NCI-H1105 treated with DMSO at 0.1 percent for 48 hours (cell line): ENCODE measurements around the gene SH3YL1.

Source experiments
- DNase-seq: peaks from one replicate; lab custom pipeline; 2025; lab: John Stamatoyannopoulos, UW

The SH3YL1 gene

GRCh38 chr2:257842-258241 lies 6.0 kb downstream of the SH3YL1 start:
- DNase-seq: no peak

GRCh38 chr2:257429-257828 lies 6.4 kb downstream of the SH3YL1 start:
- no peak for DNase-seq

GRCh38 chr2:256094-256493 lies 7.7 kb downstream of the SH3YL1 start:
- DNase-seq: no peak

GRCh38 chr2:255195-255594 lies 8.6 kb downstream of the SH3YL1 start:
- DNase-seq: no peak

- DNase-seq: no peak
Observed at GRCh38 chr2:254241-254640, 9.6 kb downstream of the SH3YL1 start.

GRCh38 chr2:253202-253638 lies 10.6 kb downstream of the SH3YL1 start:
- no peak for DNase-seq

GRCh38 chr2:252001-252602 lies 11.7 kb downstream of the SH3YL1 start:
- no peak for DNase-seq

GRCh38 chr2:249538-250042 lies 14.2 kb downstream of the SH3YL1 start:
- no peak for DNase-seq

- no peak for DNase-seq
Observed at GRCh38 chr2:248724-249123, 15.1 kb downstream of the SH3YL1 start.

GRCh38 chr2:246489-247144 lies 17.2 kb downstream of the SH3YL1 start:
- DNase-seq: peak; percentile 11

GRCh38 chr2:244547-244946 lies 19.3 kb downstream of the SH3YL1 start:
- DNase-seq: no peak

- no peak for DNase-seq
Observed at GRCh38 chr2:238869-239268, 25.0 kb downstream of the SH3YL1 start.

GRCh38 chr2:238431-238830 lies 25.4 kb downstream of the SH3YL1 start:
- no peak for DNase-seq

- no peak for DNase-seq
Observed at GRCh38 chr2:237878-238277, 26.0 kb downstream of the SH3YL1 start.

GRCh38 chr2:236993-237539 lies 26.8 kb downstream of the SH3YL1 start:
- no peak for DNase-seq

- no peak for DNase-seq
Observed at GRCh38 chr2:234421-234820, 29.4 kb downstream of the SH3YL1 start.

GRCh38 chr2:233030-233429 lies 30.8 kb downstream of the SH3YL1 start:
- DNase-seq: no peak

- DNase-seq: no peak
Observed at GRCh38 chr2:231521-232185, 32.2 kb downstream of the SH3YL1 start.

GRCh38 chr2:228518-229278 lies 35.1 kb downstream of the SH3YL1 start:
- DNase-seq: no peak

GRCh38 chr2:228115-228514 lies 35.7 kb downstream of the SH3YL1 start:
- no peak for DNase-seq

- no peak for DNase-seq
Observed at GRCh38 chr2:223971-224760, 39.7 kb downstream of the SH3YL1 start.
